Activated CD4-positive, alpha-beta T cell treated with anti-CD3 and anti-CD28 coated beads, Interleukin-2, amount 10 ng/mL, durations not matched to agents 7 days and 5 days (primary cell): Measurements from ENCODE around the gene SHB. TPM values are rescaled to one million over a fixed set of nuclear protein-coding genes. Genes with fewer than 3 reads are reported as not detected.

ENCODE experiments used
- CTCF ChIA-PET: fragments of 350-600 bp; sonication (Branson Sonifier 250); formaldehyde crosslinking; loops from one replicate; lab custom pipeline; 2021; ENCODE audit warnings: antibody characterized with exemption; lab: Charles Lee
- POLR2A ChIA-PET: fragments of 350-600 bp; sonication (Branson Sonifier 250); formaldehyde crosslinking; loops from one replicate; lab custom pipeline; 2021; ENCODE audit warnings: antibody characterized with exemption; lab: Charles Lee
- DNase-seq: peaks from one replicate; pipeline ENCODE4 v3.0.0-alpha.2; 2020
- H3K27ac Mint-ChIP-seq: one replicate; pipeline ENCODE4 v1.8.0; 2021; ENCODE audit warnings: mild to moderate bottlenecking, moderate library complexity, mixed read lengths
- H3K27me3 Mint-ChIP-seq: one replicate; pipeline ENCODE4 v1.8.0; 2021; ENCODE audit warnings: mixed read lengths
- H3K36me3 Mint-ChIP-seq: one replicate; pipeline ENCODE4 v1.8.0; 2021; ENCODE audit warnings: low read depth, mixed read lengths
- H3K4me1 Mint-ChIP-seq: one replicate; pipeline ENCODE4 v1.8.0; 2021; ENCODE audit warnings: mixed read lengths
- H3K4me3 Mint-ChIP-seq: one replicate; pipeline ENCODE4 v1.8.0; 2021; ENCODE audit warnings: mild to moderate bottlenecking, moderate library complexity, mixed read lengths
- H3K9me3 Mint-ChIP-seq: one replicate; pipeline ENCODE4 v1.8.0; 2021; ENCODE audit warnings: mixed read lengths
- total RNA-seq, 2 experiments: library from RNA; stranded (reverse); gene quantifications; one replicate each; pipeline ENCODE4 v1.2.3, GENCODE V29; 2021

The SHB gene
- total RNA-seq, 2 experiments from 2014 or later = not detected

DNA sequence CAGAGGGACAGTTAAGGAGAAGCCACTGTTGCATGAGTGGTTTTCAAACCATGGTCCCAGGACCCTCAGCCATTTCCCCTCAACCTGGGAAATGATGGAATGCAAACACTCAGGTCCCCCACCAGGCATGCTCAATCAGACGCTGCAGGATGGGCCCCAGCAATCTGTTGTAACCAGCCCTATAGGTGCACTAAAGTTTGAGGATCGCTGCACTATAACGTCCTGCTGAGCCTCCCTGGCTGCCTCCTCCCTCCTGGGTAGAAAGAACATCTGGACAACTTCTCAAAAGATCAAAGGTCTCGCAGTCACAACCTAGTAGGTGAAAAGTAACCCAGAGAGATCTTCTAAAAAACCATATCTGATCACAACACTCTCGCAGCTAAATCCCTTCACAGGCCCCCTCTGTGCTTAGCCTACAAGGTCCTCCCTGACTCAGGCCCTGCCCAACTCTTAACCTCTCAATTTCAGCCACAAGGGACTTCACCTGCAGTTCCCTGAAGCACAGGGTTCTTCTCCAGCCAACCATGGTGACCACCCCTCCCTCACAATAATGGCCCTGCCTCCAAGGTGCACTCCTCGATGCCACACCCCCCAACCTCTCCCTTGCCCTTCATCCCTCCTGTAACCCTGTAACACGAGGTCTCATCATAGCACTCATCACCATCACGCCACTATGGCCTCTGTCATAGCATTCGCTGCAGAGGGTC is 3.5 kb downstream of the SHB start:
- H3K4me1 Mint-ChIP-seq = peaks cover 13% of the 10 kb centered on the region
- CTCF ChIA-PET = no interaction called here

DNA sequence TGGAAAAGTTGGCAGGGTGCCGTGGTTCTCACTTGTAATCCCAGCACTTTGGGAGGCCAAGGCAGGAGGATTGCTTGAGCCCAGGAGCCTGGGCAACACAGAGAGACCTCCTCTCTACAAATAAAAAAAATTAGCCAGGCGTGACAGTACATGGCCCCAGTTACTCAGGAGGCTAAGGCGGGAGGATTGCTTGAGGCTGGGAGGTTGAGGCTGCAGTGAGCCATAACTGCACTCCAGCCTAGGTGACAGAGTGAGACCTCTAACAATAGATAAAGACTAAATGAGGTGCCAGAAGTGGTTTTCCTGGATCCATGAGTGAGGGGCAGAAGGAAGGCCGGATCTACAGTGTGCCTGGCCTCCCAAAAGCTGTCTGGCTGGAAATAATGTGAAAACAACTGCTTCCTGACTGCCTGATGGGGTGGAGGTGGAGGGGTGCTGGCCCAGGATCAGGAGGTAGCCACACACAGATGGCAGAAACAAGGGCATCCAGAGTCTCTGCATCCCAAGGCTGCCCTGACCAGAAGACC is 4.1 kb downstream of the SHB start:
- H3K4me3 Mint-ChIP-seq = no peak overlapping the region
- DNase-seq = no peak

More for the DNA sequence above, 3.5 kb downstream of the SHB start:
- Mint-ChIP-seq H3K9me3 (no peaks in the 10 kb centered on the region), H3K27ac (no peak overlapping the region), H3K4me3 (no peak overlapping the region), H3K27me3 (peaks cover 34% of the 10 kb centered on the region), H3K36me3 (no peaks in the 10 kb centered on the region)
- DNase-seq = no peak
- POLR2A ChIA-PET = no interaction called here

DNA sequence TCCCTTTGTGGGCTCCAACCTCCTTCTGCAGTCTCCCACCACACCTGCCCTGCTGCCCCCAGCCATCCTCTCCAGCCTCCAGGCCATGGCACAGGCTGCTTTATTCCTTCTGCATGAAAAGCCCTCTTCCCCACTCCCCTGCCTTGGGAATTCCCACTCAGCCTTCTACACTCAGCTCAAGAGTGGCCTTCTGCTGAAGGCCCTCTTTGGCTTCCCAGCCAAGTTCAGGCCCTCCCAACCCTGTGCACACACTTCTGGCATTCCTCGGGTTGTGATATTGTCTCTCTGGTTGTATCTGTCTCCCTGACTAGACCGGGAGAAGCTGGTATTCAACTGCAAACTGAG is 5.7 kb downstream of the SHB start:
- Mint-ChIP-seq H3K27me3 (peaks cover 28% of the 10 kb centered on the region), H3K9me3 (no peaks in the 10 kb centered on the region), H3K4me1 (peaks cover 10% of the 10 kb centered on the region), H3K27ac (no peak overlapping the region), H3K4me3 (no peak overlapping the region), H3K36me3 (no peaks in the 10 kb centered on the region)
- no peak for DNase-seq
- CTCF ChIA-PET = interaction anchor here (0.6 to 1.2 kb wide), 5 partner anchors 27 to 328 kb away, joined by 3 to 5 read pairs (median 4); no protein-coding TSS in a partner anchor
- POLR2A ChIA-PET = no interaction called here

More for the DNA sequence above, 4.1 kb downstream of the SHB start:
- Mint-ChIP-seq H3K27ac (no peak overlapping the region), H3K36me3 (no peaks in the 10 kb centered on the region), H3K4me1 (peaks cover 13% of the 10 kb centered on the region), H3K27me3 (peaks cover 32% of the 10 kb centered on the region), H3K9me3 (no peaks in the 10 kb centered on the region)
- POLR2A ChIA-PET = no interaction called here
- CTCF ChIA-PET = interaction anchor here (1.2 kb wide), 2 partner anchors 151 to 160 kb away, joined by 3 read pairs; no protein-coding TSS in a partner anchor

DNA sequence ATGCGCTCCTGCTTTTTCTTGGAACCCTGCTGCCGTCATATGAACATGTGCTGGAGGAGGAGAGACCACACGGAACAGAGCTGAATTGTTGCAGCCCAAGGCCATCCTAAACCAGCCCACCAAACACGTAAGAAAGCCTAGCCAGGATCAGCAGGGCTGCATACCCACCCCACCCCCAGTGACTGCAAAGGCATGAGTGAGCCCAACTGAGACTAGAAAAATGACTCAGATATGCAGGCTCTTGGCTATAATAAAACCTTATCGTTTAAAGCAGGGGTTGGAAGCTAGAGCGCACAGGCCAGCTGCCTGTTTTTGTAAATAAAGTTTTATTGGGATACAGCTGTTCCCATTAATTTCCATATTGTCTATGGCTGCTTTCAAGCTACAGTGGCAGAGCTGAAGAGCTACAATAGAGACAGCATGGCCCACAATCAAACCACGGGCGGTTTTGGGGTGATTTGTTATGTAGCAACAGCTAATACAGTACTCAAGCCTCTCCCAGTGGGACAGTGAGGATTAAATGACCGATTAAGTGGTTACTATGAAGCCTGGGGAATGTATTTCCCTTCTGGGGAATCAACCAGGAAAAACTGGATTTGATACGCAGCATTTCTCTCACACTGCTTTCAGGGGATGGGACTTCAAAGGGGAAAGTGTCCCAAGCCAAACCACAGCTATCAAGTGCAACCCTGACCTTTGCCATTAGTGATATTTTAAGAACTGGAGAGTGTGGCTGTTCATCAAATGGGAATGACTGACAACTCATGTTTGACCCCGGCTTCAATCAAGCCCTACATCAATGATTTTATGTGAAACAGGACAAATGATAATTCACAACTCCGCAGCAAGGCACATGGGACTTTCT is 6.3 kb downstream of the SHB start:
- H3K9me3 Mint-ChIP-seq = no peaks in the 10 kb centered on the region
- H3K4me3 Mint-ChIP-seq = no peak overlapping the region
- DNase-seq = no peak
- no peaks in the 10 kb centered on the region for H3K36me3 Mint-ChIP-seq
- no peak overlapping the region for H3K27ac Mint-ChIP-seq
- CTCF ChIA-PET = interaction anchor here (0.6 to 0.9 kb wide), 4 partner anchors 10 to 328 kb away, joined by 3 to 5 read pairs (median 4); no protein-coding TSS in a partner anchor
- peaks cover 28% of the 10 kb centered on the region for H3K27me3 Mint-ChIP-seq
- POLR2A ChIA-PET = no interaction called here
- peaks cover 10% of the 10 kb centered on the region for H3K4me1 Mint-ChIP-seq

DNA sequence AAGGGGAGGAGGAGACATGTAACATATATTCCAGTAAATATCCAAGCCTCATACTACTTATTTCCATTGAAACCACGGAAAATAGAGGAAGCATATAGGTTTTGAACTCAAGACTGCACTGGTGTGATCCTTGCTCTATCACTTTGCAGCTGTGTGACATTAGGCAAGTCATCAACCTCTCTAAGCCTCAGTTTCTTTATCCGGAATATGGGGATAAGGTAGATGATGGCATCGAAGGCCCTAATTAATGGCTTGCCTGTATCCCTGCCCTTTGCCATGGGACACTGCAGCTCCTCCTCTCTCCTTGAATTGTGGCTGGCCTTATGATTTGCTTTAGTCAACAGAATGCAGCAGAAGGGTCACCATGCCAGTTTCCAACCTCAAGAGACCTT is 6.9 kb downstream of the SHB start:
- ChIA-PET POLR2A (no interaction called here), CTCF (interaction anchor here (0.9 kb wide), 1 partner anchor 9 kb away, joined by 3 read pairs; no protein-coding TSS in a partner anchor)
- DNase-seq = no peak
- no peaks in the 10 kb centered on the region for H3K36me3 Mint-ChIP-seq
- no peak overlapping the region for H3K27ac Mint-ChIP-seq
- H3K4me3 Mint-ChIP-seq = no peak overlapping the region
- peaks cover 22% of the 10 kb centered on the region for H3K27me3 Mint-ChIP-seq
- H3K9me3 Mint-ChIP-seq = no peaks in the 10 kb centered on the region
- peaks cover 5% of the 10 kb centered on the region for H3K4me1 Mint-ChIP-seq

DNA sequence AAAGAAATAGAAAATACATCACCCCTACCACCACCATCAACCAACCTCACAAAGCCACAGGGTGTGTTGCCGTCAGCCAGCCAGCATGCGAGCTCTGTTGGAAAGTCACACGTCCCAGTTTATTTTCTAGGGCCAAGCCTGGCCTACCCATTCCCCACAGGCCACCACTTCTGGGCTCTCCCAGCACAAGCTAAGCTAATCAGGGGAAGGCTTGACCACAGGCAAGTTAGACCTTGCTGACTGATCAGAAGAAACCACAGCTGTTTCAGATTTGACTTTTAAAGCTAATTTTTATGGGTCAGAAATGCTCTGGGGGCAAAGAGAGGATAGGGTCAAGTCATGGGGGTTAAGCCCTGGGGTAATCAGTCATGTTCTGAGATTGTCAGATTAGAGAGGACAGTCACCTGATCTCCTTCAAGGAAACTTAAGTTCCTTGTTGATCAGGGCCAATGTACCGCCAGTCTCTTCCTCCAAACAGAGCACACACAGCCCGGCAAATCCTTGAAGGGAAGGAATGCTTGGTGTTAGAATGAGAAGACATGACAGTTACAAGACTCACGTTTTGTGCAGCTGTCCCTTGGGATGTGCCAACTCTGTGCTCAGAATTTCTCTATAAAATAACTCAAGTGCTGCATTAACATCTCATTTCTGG is 7.6 kb downstream of the SHB start:
- Mint-ChIP-seq H3K4me1 (no peaks in the 10 kb centered on the region), H3K9me3 (no peaks in the 10 kb centered on the region), H3K27ac (no peak overlapping the region), H3K36me3 (no peaks in the 10 kb centered on the region), H3K27me3 (peaks cover 15% of the 10 kb centered on the region), H3K4me3 (no peak overlapping the region)
- ChIA-PET POLR2A (no interaction called here), CTCF (interaction anchor here (0.7 to 1.4 kb wide), 3 partner anchors 10 to 73 kb away, joined by 3 to 5 read pairs (median 3); no protein-coding TSS in a partner anchor)
- no peak for DNase-seq

DNA sequence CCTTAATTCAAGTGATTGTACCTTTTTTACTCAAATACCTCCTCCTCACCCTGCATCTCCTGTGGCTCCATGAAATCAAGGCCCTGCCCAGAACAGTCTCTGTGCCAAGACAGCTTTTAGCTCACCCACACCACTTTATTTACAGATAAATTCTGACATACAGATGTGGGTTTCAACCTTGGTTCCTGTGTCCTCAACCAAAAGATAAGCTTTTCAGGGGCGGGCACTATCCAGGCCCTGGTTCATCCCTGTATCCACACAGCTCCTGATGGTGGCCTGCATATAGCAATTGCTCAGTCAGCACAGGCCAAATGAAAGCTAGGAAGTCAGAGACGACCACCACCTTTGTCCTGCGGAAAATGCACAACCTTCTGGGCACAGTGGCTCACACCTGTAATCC is 8.3 kb downstream of the SHB start:
- H3K4me3 Mint-ChIP-seq = no peak overlapping the region
- H3K9me3 Mint-ChIP-seq = no peaks in the 10 kb centered on the region
- ChIA-PET CTCF (interaction anchor here (1.0 to 1.4 kb wide), 4 partner anchors 8 to 115 kb away, joined by 3 to 5 read pairs (median 3); partner anchors contain the start of gene SHB), POLR2A (no interaction called here)
- no peak overlapping the region for H3K27ac Mint-ChIP-seq
- H3K27me3 Mint-ChIP-seq = peaks cover 7% of the 10 kb centered on the region
- H3K4me1 Mint-ChIP-seq = no peaks in the 10 kb centered on the region
- no peak for DNase-seq
- H3K36me3 Mint-ChIP-seq = no peaks in the 10 kb centered on the region

DNA sequence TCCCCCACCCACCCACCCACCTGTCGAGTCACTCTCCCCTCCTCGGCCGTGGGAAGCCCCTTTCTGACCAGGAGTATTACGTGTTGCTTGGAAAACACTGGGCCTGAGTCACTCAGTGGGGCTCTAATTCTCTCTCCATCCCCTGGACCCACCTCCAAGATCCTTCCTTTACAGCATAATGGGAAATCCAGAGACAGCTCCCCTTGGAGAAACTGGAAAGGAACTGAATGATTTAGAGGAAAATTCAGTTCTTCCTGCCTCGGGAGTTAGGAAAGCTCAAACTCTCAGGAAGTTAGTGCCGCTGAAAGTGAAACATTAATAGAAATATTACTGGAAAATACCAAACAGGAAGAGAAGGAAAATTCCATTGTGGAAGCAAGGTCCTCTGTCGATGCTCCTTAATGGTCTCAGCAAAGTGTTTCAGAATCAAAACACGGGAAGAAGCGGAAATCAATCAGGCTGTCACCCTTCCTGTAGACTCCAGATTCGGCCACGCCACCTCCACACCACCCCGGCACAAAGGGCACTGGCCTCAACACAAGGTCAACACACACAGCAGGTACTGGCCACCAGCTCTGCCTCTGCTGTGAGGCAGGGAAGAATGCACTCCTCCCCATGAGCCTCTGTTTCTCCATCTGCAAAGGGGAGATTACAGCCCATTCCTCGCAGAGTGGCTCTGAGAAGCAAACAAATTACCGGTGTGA is 9.6 kb downstream of the SHB start:
- Mint-ChIP-seq H3K4me3 (no peak overlapping the region), H3K27ac (no peak overlapping the region), H3K36me3 (no peaks in the 10 kb centered on the region), H3K4me1 (no peaks in the 10 kb centered on the region), H3K9me3 (no peaks in the 10 kb centered on the region), H3K27me3 (no peaks in the 10 kb centered on the region)
- ChIA-PET CTCF (no interaction called here), POLR2A (no interaction called here)
- DNase-seq = no peak

DNA sequence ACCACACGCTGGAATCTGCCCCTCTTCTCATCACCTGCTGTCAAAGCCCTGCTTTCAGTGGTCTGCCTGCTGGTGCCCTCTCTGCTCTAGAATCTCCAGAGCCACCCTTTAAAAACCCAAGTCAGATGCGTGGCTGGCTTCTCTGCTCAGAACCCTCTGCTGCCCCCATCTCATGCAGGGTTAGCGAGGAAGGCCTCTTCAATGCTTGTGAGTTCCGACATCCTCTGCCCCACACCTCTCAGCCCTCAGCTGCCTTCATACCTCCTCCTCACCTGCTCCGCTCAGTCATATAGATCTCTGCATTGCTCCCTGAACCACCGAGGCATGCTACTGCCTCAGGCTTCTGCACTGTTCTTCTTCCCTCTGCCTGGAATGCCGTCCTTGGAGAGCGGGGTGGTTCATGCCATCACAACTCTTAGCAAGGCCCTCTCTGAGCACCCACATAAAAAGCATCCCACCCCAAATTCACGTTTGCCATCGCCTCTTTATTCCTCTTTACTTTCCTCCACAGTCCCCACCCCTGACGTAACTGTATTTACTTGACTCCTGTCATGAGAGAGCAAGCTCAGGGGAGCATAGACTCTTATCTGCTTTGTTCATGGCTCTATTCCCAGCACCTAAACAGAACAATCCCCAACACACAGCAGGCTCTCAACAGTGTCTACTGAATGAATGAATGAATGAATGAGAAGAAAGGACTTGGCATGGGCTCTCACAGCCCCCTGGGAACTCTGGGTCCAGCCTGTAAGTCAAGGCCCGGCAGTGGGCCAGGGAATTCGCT is 10.4 kb downstream of the SHB start:
- no peak overlapping the region for H3K4me3 Mint-ChIP-seq
- no peak for DNase-seq
- H3K9me3 Mint-ChIP-seq = no peaks in the 10 kb centered on the region
- H3K4me1 Mint-ChIP-seq = no peaks in the 10 kb centered on the region
- H3K27me3 Mint-ChIP-seq = no peaks in the 10 kb centered on the region
- POLR2A ChIA-PET = no interaction called here
- CTCF ChIA-PET = no interaction called here
- no peaks in the 10 kb centered on the region for H3K36me3 Mint-ChIP-seq
- H3K27ac Mint-ChIP-seq = no peak overlapping the region

DNA sequence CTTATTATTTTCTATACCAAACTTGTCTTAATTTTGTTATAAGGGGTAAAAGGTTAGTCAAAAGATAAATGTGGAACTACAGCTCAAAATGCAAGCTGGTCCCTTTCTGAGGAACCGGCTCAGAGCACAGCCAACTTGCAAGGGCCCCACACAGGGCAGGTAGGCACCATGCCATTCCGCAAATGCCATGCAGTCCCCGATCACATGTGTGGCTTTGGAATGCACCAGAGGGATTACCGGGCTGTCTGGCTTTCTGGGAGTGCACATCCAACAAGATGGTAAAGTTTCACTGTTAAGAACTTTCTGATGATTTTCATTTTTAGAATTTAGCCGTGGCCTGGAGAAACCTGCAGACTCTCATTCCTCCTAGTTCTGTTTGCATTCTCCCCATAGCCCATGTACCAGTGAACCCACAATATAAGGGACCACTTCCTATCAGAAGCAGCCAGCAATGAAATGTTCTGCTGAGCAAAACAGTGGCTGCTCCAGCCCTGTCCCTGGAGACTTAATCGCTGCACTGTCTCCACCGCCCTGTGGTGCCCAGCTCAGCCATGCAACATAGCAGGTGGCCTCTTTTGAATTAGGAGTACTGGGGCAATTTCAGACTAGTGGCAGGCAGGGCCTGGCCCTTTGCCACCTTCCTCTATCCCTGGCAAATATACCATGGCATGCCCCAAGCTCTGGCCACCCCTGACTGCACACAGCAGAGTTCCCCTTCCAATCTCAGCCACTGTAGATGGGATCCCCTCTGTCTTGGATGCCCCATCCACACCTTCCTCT is 11.4 kb downstream of the SHB start:
- ChIA-PET CTCF (no interaction called here), POLR2A (no interaction called here)

DNA sequence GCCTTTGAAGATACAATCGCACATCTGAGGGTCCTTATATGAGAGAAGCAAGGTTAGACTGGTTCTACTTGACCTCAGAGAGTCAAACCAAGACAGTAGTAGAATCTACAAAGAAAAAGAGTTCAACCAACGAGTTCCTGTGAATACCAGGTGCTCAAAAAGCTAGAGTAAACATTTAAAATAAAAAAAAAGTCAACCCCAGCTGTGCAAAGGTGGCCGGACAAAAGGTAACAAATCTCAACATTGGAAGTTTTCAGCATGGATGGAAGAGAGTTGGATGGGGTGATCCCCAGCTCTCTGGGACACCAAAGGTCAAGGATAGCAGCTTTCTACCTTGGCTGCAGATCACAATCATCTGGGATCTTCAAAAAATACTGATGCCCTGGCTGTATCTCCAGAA is 14.4 kb downstream of the SHB start:
- no peak overlapping the region for H3K27ac Mint-ChIP-seq
- POLR2A ChIA-PET = no interaction called here
- H3K4me3 Mint-ChIP-seq = no peak overlapping the region
- CTCF ChIA-PET = no interaction called here
- no peaks in the 10 kb centered on the region for H3K27me3 Mint-ChIP-seq
- no peaks in the 10 kb centered on the region for H3K4me1 Mint-ChIP-seq
- no peaks in the 10 kb centered on the region for H3K9me3 Mint-ChIP-seq
- no peaks in the 10 kb centered on the region for H3K36me3 Mint-ChIP-seq
- no peak for DNase-seq

More for the DNA sequence above, 11.4 kb downstream of the SHB start:
- no peak for DNase-seq
- Mint-ChIP-seq H3K27ac (no peak overlapping the region), H3K4me3 (no peak overlapping the region), H3K36me3 (no peaks in the 10 kb centered on the region), H3K4me1 (no peaks in the 10 kb centered on the region), H3K27me3 (no peaks in the 10 kb centered on the region), H3K9me3 (no peaks in the 10 kb centered on the region)
